K562 (cell line): ENCODE results near the gene VARS1. TPM values are rescaled to one million over a fixed set of nuclear protein-coding genes. Genes with fewer than 3 reads are reported as not detected.

Experiments used
- ETV5 ChIP-seq: sonication (generic); formaldehyde crosslinking; IDR thresholded peaks from 2 replicates; pipeline ENCODE4 v1.4.0; 2020; ENCODE audit warnings: low read depth, mild to moderate bottlenecking, missing genetic modification reagents
- MEF2A ChIP-seq: IDR thresholded peaks from 2 replicates; pipeline ENCODE4 v1.6.1; 2011; ENCODE audit warnings: low read depth, mild to moderate bottlenecking, low read length, moderate library complexity; ENCODE audit not compliant: control insufficient read depth
- MGA ChIP-seq: fragments of 450-650 bp; IDR thresholded peaks from 2 replicates; pipeline ENCODE4 v1.6.1; 2016; ENCODE audit warnings: mild to moderate bottlenecking, moderate library complexity
- NFE2L1 ChIP-seq: fragments of 450-650 bp; IDR thresholded peaks from 2 replicates; pipeline ENCODE4 v1.6.1; 2016; ENCODE audit warnings: missing genetic modification characterization, low read depth, mild to moderate bottlenecking, missing compliant biosample characterization, moderate library complexity, borderline replicate concordance
- POLR2AphosphoS5 ChIP-seq: IDR thresholded peaks from 2 replicates; pipeline ENCODE4 v1.6.1; 2011; ENCODE audit warnings: mild to moderate bottlenecking, low read depth, low read length, moderate library complexity; ENCODE audit not compliant: control insufficient read depth, insufficient read depth
- RBBP5 ChIP-seq: fragments of 200-600 bp; sonication (generic); IDR thresholded peaks from 2 replicates; pipeline ENCODE4 v1.6.1; 2012; ENCODE audit warnings: borderline replicate concordance, mild to moderate bottlenecking, low read length, control low read depth, inconsistent platforms; ENCODE audit not compliant: insufficient read depth, poor library complexity, severe bottlenecking
- RBM15 ChIP-seq: fragments of 200-400 bp; formaldehyde crosslinking; IDR thresholded peaks from 2 replicates; pipeline ENCODE4 v1.6.1; 2018; ENCODE audit warnings: mild to moderate bottlenecking, low read length, moderate library complexity; ENCODE audit not compliant: insufficient read depth
- SAFB2 ChIP-seq: fragments of 200-400 bp; formaldehyde crosslinking; IDR thresholded peaks from 2 replicates; pipeline ENCODE4 v1.6.1; 2018; ENCODE audit warnings: borderline replicate concordance, low read length, low read depth, moderate library complexity; ENCODE audit not compliant: severe bottlenecking
- WHSC1 ChIP-seq: IDR thresholded peaks from one replicate; pipeline ENCODE4 v1.6.1; 2012; ENCODE audit warnings: low read length, control low read depth, inconsistent platforms
- ZNF140 ChIP-seq: fragments of 250-450 bp; sonication (Bioruptor Pico); IDR thresholded peaks from 2 replicates; pipeline ENCODE4 v1.8.0; 2021; ENCODE audit warnings: moderate library complexity, mild to moderate bottlenecking, inconsistent platforms
- ZNF639 ChIP-seq, 2 experiments: fragments of 200-800 bp in 1 of 2; sonication (Bioruptor generic) in 1 of 2; sonication (generic) in 1 of 2; formaldehyde crosslinking in 1 of 2; IDR thresholded peaks in 1 of 2; conservative IDR thresholded peaks in 1 of 2; 2 replicates each; pipeline versions ENCODE4 v1.5.0 to v1.6.1; 2016 to 2020; ENCODE audit warnings: missing compliant biosample characterization in 1 of 2, missing genetic modification characterization in 1 of 2, missing genetic modification reagents in 1 of 2
- ZNF766 ChIP-seq: fragments of 200-800 bp; sonication (Bioruptor generic); conservative IDR thresholded peaks from 2 replicates; pipeline ENCODE4 v1.6.1; 2016; ENCODE audit warnings: missing genetic modification characterization, missing compliant biosample characterization
- polyA plus RNA-seq, 8 experiments: library from polyadenylated mRNA; depleted of rRNA in 4 of 8; stranded (reverse) in 5 of 8; unstranded in 3 of 8; fragments of >200 nt; fragmentation: Nextera tagmentation in 2 of 8; fragmentation: Illumina TruSeq in 1 of 8; extraction: Ambion mirVana in 2 of 8; extraction: Trizol in 1 of 8; gene quantifications; 2 replicates each; pipeline versions ENCODE4 v1.2.1 to v1.2.3, GENCODE V29; 2011 to 2014; ENCODE audit warnings: inconsistent platforms in 1 of 8, missing spikeins in 1 of 8
- total RNA-seq, 7 experiments: library from RNA; depleted of rRNA in 6 of 7; stranded (reverse); fragments of >200 nt in 6 of 7; fragmentation: Illumina TruSeq in 2 of 7; extraction: Trizol in 2 of 7; gene quantifications; 2 replicates each; pipeline versions ENCODE4 v1.2.1 to v1.2.3, GENCODE V29; 2011 to 2021; ENCODE audit warnings: low replicate concordance in 1 of 7

VARS1 gene
- total and polyA plus RNA-seq, 9 of the 15 experiments (the other 6 are each of a cell fraction or from before 2014, with no cell fraction given): 2.9 to 488 (median 130) TPM

- TF ChIP-seq NFE2L1 (tag) (no peak; the same call in 1 of the 2 replicates), ZNF140 (peak; percentile 67; the same call in 1 of the 2 replicates), POLR2AphosphoS5 (peak; percentile 100), ZNF766 (no peak), RBBP5 (peak; percentile 96), MGA (no peak), SAFB2 (no peak), MEF2A (no peak), ETV5 (CRISPR knock-in tag) (peak; percentile 87; the same call in 1 of the 2 replicates), ZNF639 (CRISPR knock-in tag; conservative IDR thresholded peaks at IDR 0.05 in 1 of 2, IDR thresholded peaks at IDR 0.05 in 1 of 2) (peak in 1 of 2 experiments; percentile 92; a peak in 2 of 4 replicates), WHSC1 (peak; percentile 59), RBM15 (no peak)
Observed at GRCh38 chr6:31834367-31835250, 39.1 kb upstream of the VARS1 start (continued).
